Non-pigmented ciliary epithelial cell (primary cell): ENCODE results near the gene TNFAIP1.
A peak's percentile ranks its signal among the peaks of the same experiment; 100 is the strongest.

Source experiments
- DNase-seq: peaks from one replicate; pipeline ENCODE4 v3.0.0-alpha.2; 2010; ENCODE audit warnings: low read depth

TNFAIP1 gene

GRCh38 chr17:28345419-28346198 lies 10.0 kb downstream of the TNFAIP1 start:
- no peak for DNase-seq

- no peak for DNase-seq
Measured at GRCh38 chr17:28346199-28346580, 10.6 kb downstream of the TNFAIP1 start.

GRCh38 chr17:28346746-28347246 lies 11.2 kb downstream of the TNFAIP1 start:
- DNase-seq, result no peak

- DNase-seq, result peak; percentile 79
Measured at GRCh38 chr17:28347261-28347891, 11.8 kb downstream of the TNFAIP1 start.

GRCh38 chr17:28348979-28349378 lies 13.4 kb downstream of the TNFAIP1 start:
- no peak for DNase-seq

GRCh38 chr17:28350271-28350670 lies 14.7 kb downstream of the TNFAIP1 start:
- no peak for DNase-seq

GRCh38 chr17:28357061-28357900 lies 21.7 kb downstream of the TNFAIP1 start, which contains the start of gene POLDIP2:
TSS of gene POLDIP2 (minus strand) at chr17:28357527. CDS start at chr17:28357448, 79 bp downstream.
- DNase-seq, result peak; percentile 61

- DNase-seq, result no peak
Measured at GRCh38 chr17:28357901-28358197, 22.3 kb downstream of the TNFAIP1 start.

GRCh38 chr17:28363186-28363585 lies 27.6 kb downstream of the TNFAIP1 start:
- no peak for DNase-seq

- no peak for DNase-seq
Measured at GRCh38 chr17:28363776-28364650, 28.5 kb downstream of the TNFAIP1 start.

GRCh38 chr17:28364665-28365363 lies 29.3 kb downstream of the TNFAIP1 start, which contains the start of gene SEBOX:
TSS of gene SEBOX (minus strand) at chr17:28365199. CDS start at chr17:28365151, 48 bp downstream.
- DNase-seq, result no peak

GRCh38 chr17:28365487-28365886 lies 29.9 kb downstream of the TNFAIP1 start:
- DNase-seq, result no peak

- no peak for DNase-seq
Measured at GRCh38 chr17:28366605-28367004, 31.0 kb downstream of the TNFAIP1 start.

- no peak for DNase-seq
Measured at GRCh38 chr17:28367641-28368305, 32.2 kb downstream of the TNFAIP1 start.

- no peak for DNase-seq
Measured at GRCh38 chr17:28368306-28368831, 32.8 kb downstream of the TNFAIP1 start.

- no peak for DNase-seq
Measured at GRCh38 chr17:28368915-28369683, 33.5 kb downstream of the TNFAIP1 start.

GRCh38 chr17:28369684-28370034 lies 34.1 kb downstream of the TNFAIP1 start:
- DNase-seq, result no peak

- DNase-seq, result no peak
Measured at GRCh38 chr17:28370035-28370743, 34.6 kb downstream of the TNFAIP1 start, which contains the start of gene VTN. TSS of gene VTN (minus strand) at chr17:28370307. CDS start at chr17:28370203, 104 bp downstream.

GRCh38 chr17:28370744-28371103 lies 35.2 kb downstream of the TNFAIP1 start:
- DNase-seq, result no peak
